Activated naive CD4-positive, alpha-beta T cell treated with anti-CD3 and anti-CD28 coated beads, Interleukin-2, amount 10 ng/mL, durations not matched to agents 7 days and 5 days (primary cell): ENCODE results near the gene TAS1R1.

Source experiments
- CTCF ChIA-PET: fragments of 350-600 bp; sonication (Branson Sonifier 250); formaldehyde crosslinking; loops from one replicate; lab custom pipeline; 2021; ENCODE audit warnings: antibody characterized with exemption; lab: Charles Lee
- DNase-seq: peaks from one replicate; pipeline ENCODE4 v3.0.0-alpha.2; 2020
- H3K27ac Mint-ChIP-seq: one replicate; pipeline ENCODE4 v1.8.0; 2021; ENCODE audit warnings: mild to moderate bottlenecking, moderate library complexity, mixed read lengths
- H3K27me3 Mint-ChIP-seq: one replicate; pipeline ENCODE4 v1.8.0; 2021; ENCODE audit warnings: mild to moderate bottlenecking, mixed read lengths
- H3K36me3 Mint-ChIP-seq: one replicate; pipeline ENCODE4 v1.8.0; 2021; ENCODE audit warnings: mixed read lengths
- H3K4me1 Mint-ChIP-seq: one replicate; pipeline ENCODE4 v1.8.0; 2021; ENCODE audit warnings: mixed read lengths
- H3K4me3 Mint-ChIP-seq: one replicate; pipeline ENCODE4 v1.8.0; 2021; ENCODE audit warnings: mild to moderate bottlenecking, moderate library complexity, mixed read lengths
- H3K9me3 Mint-ChIP-seq: one replicate; pipeline ENCODE4 v1.8.0; 2021; ENCODE audit warnings: mixed read lengths

Gene TAS1R1

GRCh38 chr1:6554907-6555778 lies at the start of gene TAS1R1:
Gene TAS1R1 (plus strand): TSS chr1:6555307. CDS start chr1:6555374, 67 bp downstream.
- CTCF ChIA-PET = interaction anchor here (0.8 to 3.0 kb wide), 17 partner anchors 10 to 481 kb away, joined by 3 to 17 read pairs (median 4); partner anchors contain the start of gene PLEKHG5
- H3K4me3 Mint-ChIP-seq = peak within 1 kb of the TSS; percentile 78
- no peak for DNase-seq
- H3K4me1 Mint-ChIP-seq = peaks cover 25% of the 10 kb centered on the region
- no peaks in the 10 kb centered on the region for H3K9me3 Mint-ChIP-seq
- peak within 1 kb of the TSS; percentile 82 for H3K27ac Mint-ChIP-seq
- H3K27me3 Mint-ChIP-seq = peaks cover 5% of the 10 kb centered on the region
- peaks cover 7% of the 10 kb centered on the region for H3K36me3 Mint-ChIP-seq

DNA sequence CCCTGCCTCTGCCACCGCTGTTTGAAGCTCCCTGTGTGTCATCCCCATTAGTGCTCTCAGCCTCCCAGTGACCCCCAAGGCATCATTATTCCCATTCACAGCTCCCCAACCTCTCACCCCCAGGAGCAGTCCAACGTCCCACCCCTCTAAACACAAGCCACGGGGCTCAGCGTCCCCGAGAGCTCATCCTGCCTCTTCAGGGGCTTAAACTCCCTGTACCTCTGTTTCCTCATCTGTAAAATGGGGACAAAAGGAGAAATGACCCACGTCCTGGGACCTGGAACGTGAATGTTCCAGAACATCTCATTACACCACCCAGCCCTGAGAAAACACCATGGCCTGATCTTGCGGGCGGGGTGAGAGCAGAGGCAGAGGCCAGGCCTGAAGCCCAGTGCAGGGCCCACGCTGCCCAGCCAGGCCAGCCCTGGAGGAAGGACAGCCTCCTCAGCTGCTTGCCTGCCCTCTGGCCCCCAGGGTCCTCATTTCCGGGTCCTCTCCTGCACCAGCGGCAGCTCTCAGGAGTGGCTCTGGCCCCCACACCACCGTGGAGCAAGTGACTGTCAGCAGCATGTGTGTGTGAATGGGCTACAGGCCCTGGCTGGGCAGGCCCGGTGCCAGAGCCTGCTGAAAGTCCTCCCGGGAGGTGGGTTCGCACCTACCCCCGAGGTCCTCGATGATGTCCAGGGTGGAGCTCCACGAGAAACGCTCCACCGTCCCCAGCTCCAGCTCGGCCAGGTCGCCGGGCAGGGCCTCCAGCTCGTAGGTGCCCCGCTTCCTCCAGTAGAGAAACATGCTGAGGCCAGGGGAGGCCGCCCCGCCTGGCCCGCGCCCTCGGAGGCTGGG lies 49.5 kb upstream of the TAS1R1 start:
- H3K4me3 Mint-ChIP-seq = no peak overlapping the region
- H3K27me3 Mint-ChIP-seq = peaks cover 32% of the 10 kb centered on the region
- H3K36me3 Mint-ChIP-seq = no peaks in the 10 kb centered on the region
- H3K4me1 Mint-ChIP-seq = no peaks in the 10 kb centered on the region
- no peaks in the 10 kb centered on the region for H3K9me3 Mint-ChIP-seq
- no peak for DNase-seq
- CTCF ChIA-PET = interaction anchor here (0.6 to 1.3 kb wide), 2 partner anchors 17 to 388 kb away, joined by 3 to 5 read pairs; no protein-coding TSS in a partner anchor
- no peak overlapping the region for H3K27ac Mint-ChIP-seq

- Mint-ChIP-seq H3K27me3 (peaks cover 24% of the 10 kb centered on the region), H3K9me3 (no peaks in the 10 kb centered on the region), H3K4me1 (no peaks in the 10 kb centered on the region), H3K27ac (no peak overlapping the region), H3K36me3 (no peaks in the 10 kb centered on the region), H3K4me3 (no peak overlapping the region)
- CTCF ChIA-PET = interaction anchor here (1.3 kb wide), 1 partner anchor 18 kb away, joined by 5 read pairs; no protein-coding TSS in a partner anchor
- DNase-seq = no peak
Measured at GRCh38 chr1:6506210-6507036, 48.7 kb upstream of the TAS1R1 start.

DNA sequence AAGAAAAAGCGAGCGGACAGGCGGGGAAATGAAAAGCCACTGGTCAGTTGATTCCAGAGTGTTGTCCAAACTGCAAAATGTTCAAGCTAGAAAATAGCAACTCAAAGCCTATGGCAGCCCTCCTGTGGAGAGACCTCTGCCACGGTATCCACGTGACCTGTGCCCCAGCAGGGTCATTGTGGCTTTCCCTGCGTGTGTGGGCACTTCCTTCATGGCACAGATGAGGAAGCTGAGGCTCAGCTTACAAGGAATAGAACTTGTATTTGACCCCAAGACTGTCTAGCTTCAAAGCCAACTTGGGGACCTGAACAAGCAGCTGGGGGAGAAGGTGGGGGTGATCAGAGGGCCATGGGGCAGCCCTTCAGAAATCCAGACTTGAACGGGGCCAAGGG lies 48.1 kb upstream of the TAS1R1 start:
- H3K9me3 Mint-ChIP-seq = no peaks in the 10 kb centered on the region
- no peak for DNase-seq
- H3K4me1 Mint-ChIP-seq = no peaks in the 10 kb centered on the region
- peaks cover 20% of the 10 kb centered on the region for H3K27me3 Mint-ChIP-seq
- H3K36me3 Mint-ChIP-seq = no peaks in the 10 kb centered on the region
- H3K4me3 Mint-ChIP-seq = no peak overlapping the region
- CTCF ChIA-PET = no interaction called here
- no peak overlapping the region for H3K27ac Mint-ChIP-seq

- CTCF ChIA-PET = no interaction called here
- no peaks in the 10 kb centered on the region for H3K4me1 Mint-ChIP-seq
- H3K4me3 Mint-ChIP-seq = no peak overlapping the region
- no peaks in the 10 kb centered on the region for H3K9me3 Mint-ChIP-seq
- H3K27ac Mint-ChIP-seq = no peak overlapping the region
- no peak for DNase-seq
- peaks cover 20% of the 10 kb centered on the region for H3K27me3 Mint-ChIP-seq
- no peaks in the 10 kb centered on the region for H3K36me3 Mint-ChIP-seq
Measured at GRCh38 chr1:6507461-6507911, 47.6 kb upstream of the TAS1R1 start.

DNA sequence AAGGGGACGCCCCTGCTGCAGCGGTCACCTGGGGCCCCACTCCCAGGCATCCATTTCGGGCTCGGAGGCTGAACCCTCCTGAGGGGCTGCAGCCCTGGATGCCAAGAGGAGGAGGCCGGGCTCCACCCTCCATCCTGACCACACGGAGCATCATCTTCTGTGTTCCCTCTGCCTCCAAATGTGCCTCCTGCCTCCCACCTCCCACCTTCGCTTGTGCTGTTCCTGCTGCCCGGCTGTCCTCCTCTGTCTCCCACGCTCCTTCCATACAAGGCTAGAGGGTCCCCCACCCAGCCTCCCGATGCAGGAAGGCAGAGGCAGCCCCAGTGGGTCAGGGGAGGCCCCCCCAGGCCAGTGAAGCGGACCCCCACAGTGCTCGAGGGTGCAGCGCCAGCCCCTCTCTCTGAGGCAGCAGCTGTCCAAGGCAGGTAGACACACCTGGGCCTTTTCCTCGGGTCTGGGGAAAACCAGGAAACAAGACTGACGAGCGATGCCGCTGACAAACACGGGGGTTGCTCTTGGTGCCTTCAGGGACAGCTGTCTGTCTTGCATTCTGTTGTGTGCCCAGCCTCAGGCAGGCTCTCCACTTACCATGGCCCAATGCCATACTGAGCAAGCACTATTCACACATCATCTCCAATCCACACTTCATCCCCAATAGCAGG lies 46.8 kb upstream of the TAS1R1 start:
- H3K4me1 Mint-ChIP-seq = no peaks in the 10 kb centered on the region
- H3K27me3 Mint-ChIP-seq = peaks cover 20% of the 10 kb centered on the region
- CTCF ChIA-PET = interaction anchor here (0.7 to 1.3 kb wide), 3 partner anchors 9 to 19 kb away, joined by 3 to 4 read pairs (median 3); no protein-coding TSS in a partner anchor
- H3K36me3 Mint-ChIP-seq = no peaks in the 10 kb centered on the region
- H3K4me3 Mint-ChIP-seq = no peak overlapping the region
- DNase-seq = no peak
- no peak overlapping the region for H3K27ac Mint-ChIP-seq
- H3K9me3 Mint-ChIP-seq = no peaks in the 10 kb centered on the region

GRCh38 chr1:6508816-6509189 lies 46.3 kb upstream of the TAS1R1 start:
- H3K4me1 Mint-ChIP-seq = no peaks in the 10 kb centered on the region
- CTCF ChIA-PET = interaction anchor here (0.7 to 1.3 kb wide), 3 partner anchors 9 to 19 kb away, joined by 3 to 4 read pairs (median 3); no protein-coding TSS in a partner anchor
- no peak overlapping the region for H3K27ac Mint-ChIP-seq

GRCh38 chr1:6509220-6509918 lies 45.7 kb upstream of the TAS1R1 start:
- Mint-ChIP-seq H3K4me3 (no peak overlapping the region), H3K36me3 (no peaks in the 10 kb centered on the region)
- CTCF ChIA-PET = interaction anchor here (1.3 kb wide), 2 partner anchors 10 to 19 kb away, joined by 3 to 4 read pairs; no protein-coding TSS in a partner anchor

More at GRCh38 chr1:6508816-6509189, 46.3 kb upstream of the TAS1R1 start:
- DNase-seq = no peak
- no peak overlapping the region for H3K4me3 Mint-ChIP-seq
- H3K9me3 Mint-ChIP-seq = no peaks in the 10 kb centered on the region
- peaks cover 20% of the 10 kb centered on the region for H3K27me3 Mint-ChIP-seq
- H3K36me3 Mint-ChIP-seq = no peaks in the 10 kb centered on the region

GRCh38 chr1:6509919-6510291 lies 45.2 kb upstream of the TAS1R1 start:
- Mint-ChIP-seq H3K9me3 (no peaks in the 10 kb centered on the region), H3K27ac (no peak overlapping the region), H3K4me1 (no peaks in the 10 kb centered on the region), H3K36me3 (no peaks in the 10 kb centered on the region), H3K27me3 (peaks cover 16% of the 10 kb centered on the region), H3K4me3 (no peak overlapping the region)
- CTCF ChIA-PET = no interaction called here
- DNase-seq = no peak

More at GRCh38 chr1:6509220-6509918, 45.7 kb upstream of the TAS1R1 start:
- no peaks in the 10 kb centered on the region for H3K4me1 Mint-ChIP-seq
- H3K27me3 Mint-ChIP-seq = peaks cover 20% of the 10 kb centered on the region
- DNase-seq = no peak
- no peak overlapping the region for H3K27ac Mint-ChIP-seq
- no peaks in the 10 kb centered on the region for H3K9me3 Mint-ChIP-seq

DNA sequence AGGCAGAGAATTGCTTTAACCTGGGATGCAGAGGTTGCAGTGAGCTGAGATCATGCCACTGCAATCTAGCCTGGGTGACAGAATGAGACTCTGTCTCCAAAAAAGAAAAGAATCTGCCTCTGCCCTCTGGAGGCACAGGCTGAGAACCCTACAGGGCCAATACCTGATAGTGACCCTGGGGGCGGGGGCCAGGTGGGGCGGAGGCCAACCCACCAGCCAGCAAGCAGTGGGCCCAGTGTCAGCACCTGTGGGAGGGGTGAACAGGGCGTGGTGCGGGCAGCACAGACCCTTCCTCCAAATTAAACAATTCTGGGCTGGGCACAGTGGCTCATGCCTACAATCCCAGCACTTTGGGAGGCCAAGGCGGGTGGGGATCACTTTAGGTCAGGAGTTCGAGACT lies 44.6 kb upstream of the TAS1R1 start:
- H3K27me3 Mint-ChIP-seq = peaks cover 16% of the 10 kb centered on the region
- H3K27ac Mint-ChIP-seq = no peak overlapping the region
- H3K9me3 Mint-ChIP-seq = no peaks in the 10 kb centered on the region
- H3K4me3 Mint-ChIP-seq = no peak overlapping the region
- no peaks in the 10 kb centered on the region for H3K4me1 Mint-ChIP-seq
- H3K36me3 Mint-ChIP-seq = no peaks in the 10 kb centered on the region
- DNase-seq = no peak
- CTCF ChIA-PET = no interaction called here

DNA sequence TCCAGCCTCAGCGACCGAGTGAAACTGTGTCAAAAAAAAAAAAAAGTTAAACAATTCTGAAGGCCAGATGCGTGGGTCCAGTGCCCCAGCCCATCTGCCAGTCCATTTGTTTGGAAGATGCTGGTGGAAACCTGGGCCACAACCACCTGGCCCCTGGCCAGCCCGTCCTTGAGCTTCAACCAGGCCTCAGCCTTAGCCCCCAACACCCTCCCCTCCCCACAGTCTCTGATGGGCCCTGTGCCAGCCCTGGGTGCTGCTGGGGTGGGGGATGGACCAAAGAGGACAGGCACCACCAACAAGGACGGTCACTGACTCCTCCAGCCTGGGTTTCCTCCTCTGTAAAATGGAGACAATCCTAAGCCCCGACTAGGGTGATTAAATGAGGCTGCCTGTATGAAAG lies 44.1 kb upstream of the TAS1R1 start:
- no peak for DNase-seq
- Mint-ChIP-seq H3K4me3 (no peak overlapping the region), H3K27ac (no peak overlapping the region), H3K36me3 (no peaks in the 10 kb centered on the region), H3K4me1 (no peaks in the 10 kb centered on the region), H3K9me3 (no peaks in the 10 kb centered on the region), H3K27me3 (peaks cover 16% of the 10 kb centered on the region)
- CTCF ChIA-PET = no interaction called here

GRCh38 chr1:6511561-6512244 lies 43.4 kb upstream of the TAS1R1 start:
- Mint-ChIP-seq H3K4me3 (no peak overlapping the region), H3K27me3 (peaks cover 12% of the 10 kb centered on the region), H3K36me3 (no peaks in the 10 kb centered on the region), H3K27ac (no peak overlapping the region), H3K4me1 (no peaks in the 10 kb centered on the region), H3K9me3 (no peaks in the 10 kb centered on the region)
- no peak for DNase-seq
- CTCF ChIA-PET = no interaction called here
